Tibial nerve (tissue), 3 donors: Measurements from ENCODE around the gene EXOC6B.

Source experiments
- POLR2A ChIP-seq, 2 donors: fragments of 450-650 bp; IDR thresholded peaks; one replicate each; pipeline ENCODE4 v1.6.1; 2017; ENCODE audit warnings: antibody characterized with exemption in 2 of 2, mild to moderate bottlenecking in 2 of 2, moderate library complexity in 2 of 2
- TF ChIP-seq, protein P1 (sequence below), 5 experiments: fragments of 200-600 bp in 3 of 5; fragments of 450-650 bp in 2 of 5; sonication (generic) in 3 of 5; IDR thresholded peaks; one replicate each; pipeline ENCODE4 v1.5.1; 2016 to 2019; ENCODE audit warnings: antibody characterized with exemption in 5 of 5, mild to moderate bottlenecking in 3 of 5, moderate library complexity in 2 of 5

DNA sequence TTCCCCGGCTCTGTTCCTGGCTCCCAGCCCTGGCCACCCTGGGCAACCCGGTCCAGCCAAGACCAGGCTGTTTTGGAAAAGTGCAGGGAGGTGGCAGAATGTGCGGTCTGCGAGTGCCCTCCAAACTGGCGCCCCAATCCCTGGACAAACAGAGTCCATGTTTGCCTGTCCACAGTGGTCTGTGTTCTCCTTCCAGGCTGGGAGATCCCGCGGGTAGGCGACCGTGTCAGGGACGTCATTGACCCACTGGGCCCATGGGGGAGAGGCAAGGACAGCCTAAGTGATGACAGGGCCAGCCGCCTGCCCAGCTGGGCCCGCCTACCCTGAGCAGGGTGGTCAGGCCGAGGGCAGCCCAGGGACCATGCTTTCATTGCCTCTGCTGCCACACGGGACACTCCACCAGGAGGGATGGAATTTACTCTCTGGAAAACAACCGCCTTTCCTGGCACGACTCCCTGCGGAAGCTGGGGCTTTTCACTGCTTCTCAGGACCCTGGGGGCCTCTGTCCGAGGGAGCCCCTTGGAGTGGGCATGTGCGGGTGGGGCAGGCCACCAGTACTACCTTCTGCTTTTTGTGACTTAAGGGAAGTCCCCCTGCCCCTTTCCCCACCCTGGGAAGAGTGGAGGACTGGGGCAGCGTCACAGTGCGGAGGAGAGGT is 698.3 kb downstream of the EXOC6B start:
- no peak for TF ChIP-seq POLR2A (IDR thresholded peaks at IDR 0.05)
- TF ChIP-seq, protein P1, sequence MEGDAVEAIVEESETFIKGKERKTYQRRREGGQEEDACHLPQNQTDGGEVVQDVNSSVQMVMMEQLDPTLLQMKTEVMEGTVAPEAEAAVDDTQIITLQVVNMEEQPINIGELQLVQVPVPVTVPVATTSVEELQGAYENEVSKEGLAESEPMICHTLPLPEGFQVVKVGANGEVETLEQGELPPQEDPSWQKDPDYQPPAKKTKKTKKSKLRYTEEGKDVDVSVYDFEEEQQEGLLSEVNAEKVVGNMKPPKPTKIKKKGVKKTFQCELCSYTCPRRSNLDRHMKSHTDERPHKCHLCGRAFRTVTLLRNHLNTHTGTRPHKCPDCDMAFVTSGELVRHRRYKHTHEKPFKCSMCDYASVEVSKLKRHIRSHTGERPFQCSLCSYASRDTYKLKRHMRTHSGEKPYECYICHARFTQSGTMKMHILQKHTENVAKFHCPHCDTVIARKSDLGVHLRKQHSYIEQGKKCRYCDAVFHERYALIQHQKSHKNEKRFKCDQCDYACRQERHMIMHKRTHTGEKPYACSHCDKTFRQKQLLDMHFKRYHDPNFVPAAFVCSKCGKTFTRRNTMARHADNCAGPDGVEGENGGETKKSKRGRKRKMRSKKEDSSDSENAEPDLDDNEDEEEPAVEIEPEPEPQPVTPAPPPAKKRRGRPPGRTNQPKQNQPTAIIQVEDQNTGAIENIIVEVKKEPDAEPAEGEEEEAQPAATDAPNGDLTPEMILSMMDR (IDR thresholded peaks at IDR 0.05) = no peak
